K562 (cell line): ENCODE measurements around the gene C10orf105. TPM values are rescaled to one million over a fixed set of nuclear protein-coding genes. Genes with fewer than 3 reads are reported as not detected.

ENCODE experiments used
- BHLHE40 ChIP-seq: IDR thresholded peaks from 2 replicates; pipeline ENCODE4 v1.6.1; 2011; ENCODE audit warnings: low read length, improper control_type of control experiment
- CREB3 ChIP-seq: fragments of 450-650 bp; conservative IDR thresholded peaks from 2 replicates; pipeline ENCODE4 v1.6.1; 2016; ENCODE audit warnings: missing genetic modification characterization, low read depth, mild to moderate bottlenecking, missing compliant biosample characterization, moderate library complexity
- CXXC5 ChIP-seq: fragments of 250-450 bp; sonication (Bioruptor Pico); IDR thresholded peaks from 2 replicates; pipeline ENCODE4 v1.8.0; 2022; ENCODE audit warnings: inconsistent platforms, mild to moderate bottlenecking, moderate library complexity
- HSF4 ChIP-seq: fragments of 250-450 bp; sonication (Bioruptor Pico); IDR thresholded peaks from 2 replicates; pipeline ENCODE4 v2.1.2; 2022; ENCODE audit warnings: mild to moderate bottlenecking, moderate library complexity, borderline replicate concordance
- KLF1 ChIP-seq: fragments of 450-650 bp; IDR thresholded peaks from 2 replicates; pipeline ENCODE4 v1.6.1; 2016; ENCODE audit warnings: missing genetic modification characterization, missing compliant biosample characterization
- RNF2 ChIP-seq: sonication (generic); IDR thresholded peaks from 2 replicates; pipeline ENCODE4 v1.6.1; 2016
- SMC3 ChIP-seq: conservative IDR thresholded peaks from 2 replicates; pipeline ENCODE4 v1.6.1; 2011; ENCODE audit warnings: low read depth, low read length, improper control_type of control experiment; ENCODE audit not compliant: insufficient read depth
- TAL1 ChIP-seq: fragments of 450-650 bp; IDR thresholded peaks from 2 replicates; pipeline ENCODE4 v1.6.1; 2016; ENCODE audit warnings: mild to moderate bottlenecking
- TEAD4 ChIP-seq, 2 experiments: sonication (generic) in 1 of 2; formaldehyde crosslinking in 1 of 2; IDR thresholded peaks; 2 replicates each; pipeline versions ENCODE4 v1.6.1 to v1.8.0; 2012 to 2022; ENCODE audit warnings: borderline replicate concordance in 1 of 2, inconsistent platforms in 1 of 2, low read length in 1 of 2, mild to moderate bottlenecking in 1 of 2, missing genetic modification reagents in 1 of 2
- ZC3H11A ChIP-seq: IDR thresholded peaks from 2 replicates; pipeline ENCODE4 v1.6.1; 2012; ENCODE audit warnings: low read depth, low read length, improper control_type of control experiment
- ZKSCAN8 ChIP-seq: fragments of 200-800 bp; sonication (Bioruptor generic); IDR thresholded peaks from 2 replicates; pipeline ENCODE4 v1.6.1; 2016; ENCODE audit warnings: missing genetic modification characterization, missing compliant biosample characterization
- ZNF584 ChIP-seq: fragments of 200-800 bp; sonication (Bioruptor generic); IDR thresholded peaks from 2 replicates; pipeline ENCODE4 v1.6.1; 2016; ENCODE audit warnings: low read depth, mild to moderate bottlenecking, missing genetic modification characterization, missing compliant biosample characterization
- polyA plus RNA-seq, 8 experiments: library from polyadenylated mRNA; depleted of rRNA in 4 of 8; stranded (reverse) in 5 of 8; unstranded in 3 of 8; fragments of >200 nt; fragmentation: Nextera tagmentation in 2 of 8; fragmentation: Illumina TruSeq in 1 of 8; extraction: Ambion mirVana in 2 of 8; extraction: Trizol in 1 of 8; gene quantifications; 2 replicates each; pipeline versions ENCODE4 v1.2.1 to v1.2.3, GENCODE V29; 2011 to 2014; ENCODE audit warnings: inconsistent platforms in 1 of 8, missing spikeins in 1 of 8
- total RNA-seq, 7 experiments: library from RNA; depleted of rRNA in 6 of 7; stranded (reverse); fragments of >200 nt in 6 of 7; fragmentation: Illumina TruSeq in 2 of 7; extraction: Trizol in 2 of 7; gene quantifications; 2 replicates each; pipeline versions ENCODE4 v1.2.1 to v1.2.3, GENCODE V29; 2011 to 2021; ENCODE audit warnings: low replicate concordance in 1 of 7
- TF ChIP-seq, protein P1 (sequence below), 2 experiments: fragments of 450-650 bp; formaldehyde crosslinking in 1 of 2; IDR thresholded peaks; 2 replicates each; pipeline versions ENCODE4 v1.4.0 to v1.6.1; 2014 to 2020; ENCODE audit warnings: mild to moderate bottlenecking in 2 of 2, borderline replicate concordance in 1 of 2, low read depth in 1 of 2
- TF ChIP-seq, protein P2 (sequence below): fragments of 250-450 bp; sonication (Bioruptor Pico); IDR thresholded peaks from 2 replicates; pipeline ENCODE4 v1.5.0; 2021
- TF ChIP-seq, protein P3 (sequence below), 3 experiments: fragments of 200-800 bp in 1 of 3; sonication (Bioruptor generic) in 1 of 3; sonication (generic) in 1 of 3; formaldehyde crosslinking in 1 of 3; IDR thresholded peaks; 2 replicates each; pipeline versions ENCODE4 v1.6.1 to v1.8.0; 2016 to 2022; ENCODE audit warnings: mild to moderate bottlenecking in 2 of 3, missing compliant biosample characterization in 2 of 3, missing genetic modification characterization in 2 of 3, missing genetic modification reagents in 1 of 3

C10orf105 gene
- total and polyA plus RNA-seq, 9 of the 15 experiments (the other 6 are each of a cell fraction or from before 2014, with no cell fraction given): 0.03 to 0.25 (median 0.04) TPM; not detected in 3

DNA sequence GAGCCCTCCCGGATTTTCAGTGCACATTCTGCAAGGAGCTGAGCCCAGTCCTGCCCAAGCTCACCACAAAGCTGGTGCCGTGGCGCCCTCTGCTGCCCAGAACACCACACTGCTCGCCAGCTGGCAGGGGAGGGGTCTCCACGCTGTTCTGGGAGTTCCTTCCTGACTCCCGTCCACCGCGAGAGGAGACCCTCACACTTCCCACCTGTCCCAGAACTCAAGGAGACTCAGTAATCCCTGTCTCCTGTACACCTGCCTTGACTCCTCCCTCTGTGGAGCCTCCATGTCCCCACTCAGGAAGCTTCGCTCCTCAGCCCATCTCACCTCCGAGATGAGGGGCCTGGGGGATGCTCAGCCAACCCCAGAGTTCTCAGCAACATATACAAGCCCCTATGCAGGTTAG is 11.3 kb downstream of the C10orf105 start (continued):
- TF ChIP-seq, protein P1, sequence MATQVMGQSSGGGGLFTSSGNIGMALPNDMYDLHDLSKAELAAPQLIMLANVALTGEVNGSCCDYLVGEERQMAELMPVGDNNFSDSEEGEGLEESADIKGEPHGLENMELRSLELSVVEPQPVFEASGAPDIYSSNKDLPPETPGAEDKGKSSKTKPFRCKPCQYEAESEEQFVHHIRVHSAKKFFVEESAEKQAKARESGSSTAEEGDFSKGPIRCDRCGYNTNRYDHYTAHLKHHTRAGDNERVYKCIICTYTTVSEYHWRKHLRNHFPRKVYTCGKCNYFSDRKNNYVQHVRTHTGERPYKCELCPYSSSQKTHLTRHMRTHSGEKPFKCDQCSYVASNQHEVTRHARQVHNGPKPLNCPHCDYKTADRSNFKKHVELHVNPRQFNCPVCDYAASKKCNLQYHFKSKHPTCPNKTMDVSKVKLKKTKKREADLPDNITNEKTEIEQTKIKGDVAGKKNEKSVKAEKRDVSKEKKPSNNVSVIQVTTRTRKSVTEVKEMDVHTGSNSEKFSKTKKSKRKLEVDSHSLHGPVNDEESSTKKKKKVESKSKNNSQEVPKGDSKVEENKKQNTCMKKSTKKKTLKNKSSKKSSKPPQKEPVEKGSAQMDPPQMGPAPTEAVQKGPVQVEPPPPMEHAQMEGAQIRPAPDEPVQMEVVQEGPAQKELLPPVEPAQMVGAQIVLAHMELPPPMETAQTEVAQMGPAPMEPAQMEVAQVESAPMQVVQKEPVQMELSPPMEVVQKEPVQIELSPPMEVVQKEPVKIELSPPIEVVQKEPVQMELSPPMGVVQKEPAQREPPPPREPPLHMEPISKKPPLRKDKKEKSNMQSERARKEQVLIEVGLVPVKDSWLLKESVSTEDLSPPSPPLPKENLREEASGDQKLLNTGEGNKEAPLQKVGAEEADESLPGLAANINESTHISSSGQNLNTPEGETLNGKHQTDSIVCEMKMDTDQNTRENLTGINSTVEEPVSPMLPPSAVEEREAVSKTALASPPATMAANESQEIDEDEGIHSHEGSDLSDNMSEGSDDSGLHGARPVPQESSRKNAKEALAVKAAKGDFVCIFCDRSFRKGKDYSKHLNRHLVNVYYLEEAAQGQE (IDR thresholded peaks at IDR 0.05; ENCODE audit: borderline replicate concordance): peak; percentile 87
- TF ChIP-seq, protein P1 (CRISPR knock-in tag; IDR thresholded peaks at IDR 0.05; ENCODE audit: low read depth): no peak
- TF ChIP-seq TEAD4 (IDR thresholded peaks at IDR 0.05; ENCODE audit: low read length): no peak
- TF ChIP-seq TEAD4 (CRISPR knock-in tag; IDR thresholded peaks at IDR 0.05; ENCODE audit: borderline replicate concordance): peak; percentile 28; the same call in 1 of the 2 replicates
- no peak for TF ChIP-seq ZKSCAN8 (CRISPR knock-in tag)
- TF ChIP-seq SMC3: peak; percentile 98
- TF ChIP-seq RNF2: no peak
- no peak for TF ChIP-seq CREB3 (tag)
- TF ChIP-seq TAL1: no peak
- no peak for TF ChIP-seq CXXC5 (CRISPR knock-in tag)
- no peak for TF ChIP-seq HSF4 (CRISPR knock-in tag)
- TF ChIP-seq KLF1 (tag): no peak
- TF ChIP-seq ZC3H11A: no peak
- TF ChIP-seq, protein P2, sequence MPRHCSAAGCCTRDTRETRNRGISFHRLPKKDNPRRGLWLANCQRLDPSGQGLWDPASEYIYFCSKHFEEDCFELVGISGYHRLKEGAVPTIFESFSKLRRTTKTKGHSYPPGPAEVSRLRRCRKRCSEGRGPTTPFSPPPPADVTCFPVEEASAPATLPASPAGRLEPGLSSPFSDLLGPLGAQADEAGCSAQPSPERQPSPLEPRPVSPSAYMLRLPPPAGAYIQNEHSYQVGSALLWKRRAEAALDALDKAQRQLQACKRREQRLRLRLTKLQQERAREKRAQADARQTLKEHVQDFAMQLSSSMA (CRISPR knock-in tag): no peak
- TF ChIP-seq ZNF584 (CRISPR knock-in tag): no peak
- TF ChIP-seq, protein P3, sequence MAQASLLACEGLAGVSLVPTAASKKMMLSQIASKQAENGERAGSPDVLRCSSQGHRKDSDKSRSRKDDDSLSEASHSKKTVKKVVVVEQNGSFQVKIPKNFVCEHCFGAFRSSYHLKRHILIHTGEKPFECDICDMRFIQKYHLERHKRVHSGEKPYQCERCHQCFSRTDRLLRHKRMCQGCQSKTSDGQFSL (CRISPR knock-in tag; IDR thresholded peaks at IDR 0.05): 0 out of 2 replicates have a peak, but pooled peaks have one; percentile 19
- TF ChIP-seq, protein P3 (tag; IDR thresholded peaks at IDR 0.05): no peak
- peak; percentile 38 for TF ChIP-seq BHLHE40
